ENCODE data around the gene LANCL3.

- TF ChIP-seq, protein P1, sequence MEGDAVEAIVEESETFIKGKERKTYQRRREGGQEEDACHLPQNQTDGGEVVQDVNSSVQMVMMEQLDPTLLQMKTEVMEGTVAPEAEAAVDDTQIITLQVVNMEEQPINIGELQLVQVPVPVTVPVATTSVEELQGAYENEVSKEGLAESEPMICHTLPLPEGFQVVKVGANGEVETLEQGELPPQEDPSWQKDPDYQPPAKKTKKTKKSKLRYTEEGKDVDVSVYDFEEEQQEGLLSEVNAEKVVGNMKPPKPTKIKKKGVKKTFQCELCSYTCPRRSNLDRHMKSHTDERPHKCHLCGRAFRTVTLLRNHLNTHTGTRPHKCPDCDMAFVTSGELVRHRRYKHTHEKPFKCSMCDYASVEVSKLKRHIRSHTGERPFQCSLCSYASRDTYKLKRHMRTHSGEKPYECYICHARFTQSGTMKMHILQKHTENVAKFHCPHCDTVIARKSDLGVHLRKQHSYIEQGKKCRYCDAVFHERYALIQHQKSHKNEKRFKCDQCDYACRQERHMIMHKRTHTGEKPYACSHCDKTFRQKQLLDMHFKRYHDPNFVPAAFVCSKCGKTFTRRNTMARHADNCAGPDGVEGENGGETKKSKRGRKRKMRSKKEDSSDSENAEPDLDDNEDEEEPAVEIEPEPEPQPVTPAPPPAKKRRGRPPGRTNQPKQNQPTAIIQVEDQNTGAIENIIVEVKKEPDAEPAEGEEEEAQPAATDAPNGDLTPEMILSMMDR (IDR thresholded peaks at IDR 0.05; ENCODE audit: insufficient read depth, low read length, poor library complexity, severe bottlenecking): no peak
- no peak for TF ChIP-seq EZH2phosphoT487 (conservative IDR thresholded peaks at IDR 0.05; ENCODE audit: low read length)
Observed at GRCh38 chrX:37659047-37659446, 87.6 kb downstream of the LANCL3 start.

Measured in SU-DHL-6 (cell line).